Sigmoid colon (tissue), 7 donors: ENCODE measurements around the gene KLHL2. TPM values are rescaled to one million over a fixed set of nuclear protein-coding genes. Genes with fewer than 3 reads are reported as not detected.
A peak's percentile ranks its signal among the peaks of the same experiment; 100 is the strongest.

Experiments used
- DNase-seq: peaks from one replicate; pipeline ENCODE4 v3.0.0-alpha.2; 2019
- H3K27ac ChIP-seq, 4 donors: fragments of 200-600 bp; sonication (generic); one replicate each; pipeline ENCODE4 v1.5.1; 2016 to 2019; ENCODE audit warnings: mild to moderate bottlenecking in 1 of 4
- H3K27me3 ChIP-seq, 3 donors: fragments of 200-600 bp; sonication (generic); one replicate each; pipeline ENCODE4 v1.5.1; 2019; ENCODE audit warnings: mild to moderate bottlenecking in 1 of 3
- H3K36me3 ChIP-seq, 4 donors: fragments of 200-600 bp; sonication (generic); one replicate each; pipeline ENCODE4 v1.5.1; 2016 to 2019
- H3K4me1 ChIP-seq, 4 donors: fragments of 200-600 bp; sonication (generic); one replicate each; pipeline ENCODE4 v1.5.1; 2017 to 2019
- H3K4me3 ChIP-seq, 4 donors: fragments of 200-600 bp; sonication (generic); one replicate each; pipeline ENCODE4 v1.5.1; 2017 to 2019; ENCODE audit warnings: mild to moderate bottlenecking in 2 of 4, moderate library complexity in 1 of 4
- H3K9me3 ChIP-seq, 4 donors: fragments of 200-600 bp in 3 of 4; sonication (generic) in 3 of 4; one replicate each; pipeline versions ENCODE4 v1.5.1 to v1.6.1; 2013 to 2019
- CTCF ChIP-seq, 4 experiments: fragments of 450-650 bp in 3 of 4; fragments of 200-600 bp in 1 of 4; IDR thresholded peaks; one replicate each; pipeline ENCODE4 v1.5.1; 2016 to 2019; ENCODE audit warnings: antibody characterized with exemption in 4 of 4, mild to moderate bottlenecking in 3 of 4, moderate library complexity in 2 of 4
- EP300 ChIP-seq, 4 donors: sonication (generic); formaldehyde crosslinking; IDR thresholded peaks; one replicate each; pipeline ENCODE4 v1.6.1; 2017; ENCODE audit warnings: antibody characterized with exemption in 4 of 4
- POLR2A ChIP-seq, 2 donors: fragments of 450-650 bp; IDR thresholded peaks; one replicate each; pipeline ENCODE4 v1.6.1; 2016; ENCODE audit warnings: antibody characterized with exemption in 2 of 2, mild to moderate bottlenecking in 2 of 2, moderate library complexity in 2 of 2
- POLR2AphosphoS5 ChIP-seq, 4 donors: sonication (generic); formaldehyde crosslinking; IDR thresholded peaks; one replicate each; pipeline ENCODE4 v1.6.1; 2017; ENCODE audit warnings: antibody characterized with exemption in 4 of 4
- WGBS, 2 donors: extraction: QIAGEN DNeasy Blood & Tissue Kit; methylation state at CpG; one replicate each; pipeline ENCODE4 v1.1.7; 2013; 5-methylcytosine and 5-hydroxymethylcytosine counted together
- intact Hi-C: fragments of 100-400 bp; cut with DNase I; formaldehyde crosslinking; loops from one replicate; pipeline ENCODE4 v1.15.1; 2023
- polyA plus RNA-seq, 3 donors: library from polyadenylated mRNA; stranded (reverse); fragments of 200-250 nt; gene quantifications; one replicate each; pipeline ENCODE4 v1.2.3, GENCODE V29; 2013
- total RNA-seq, 4 donors: library from RNA; depleted of rRNA; stranded (reverse); fragments of >200 nt; gene quantifications; one replicate each; pipeline ENCODE4 v1.1.0, GENCODE V29; 2016
- donor health status: healthy with polysubstance abuse.
- donor health status: Bipolar disorder and iron deficiency.
- donor health status: healthy.

Gene KLHL2
- total and polyA plus RNA-seq, 7 donors: 9.2 to 25.7 (median 14.4) TPM

- WGBS, 2 donors: 75 to 90% methylated on average over 6 of the region's 6 CpGs
- Histone ChIP-seq H3K4me1 (peaks cover 0 to 10% (median 3%) of the 10 kb centered on the region in 4 donors), H3K4me3 (no peak overlapping the region), H3K27ac (no peak overlapping the region), H3K27me3 (no peaks in the 10 kb centered on the region), H3K36me3 (no peaks in the 10 kb centered on the region), H3K9me3 (no peaks in the 10 kb centered on the region)
- DNase-seq: no peak
- TF ChIP-seq EP300 (IDR thresholded peaks at IDR 0.05) (no peak), POLR2AphosphoS5 (IDR thresholded peaks at IDR 0.05) (no peak), CTCF (IDR thresholded peaks at IDR 0.05) (no peak), POLR2A (IDR thresholded peaks at IDR 0.05) (no peak)
- intact Hi-C loops: no loop called here
These were observed 152.8 kb downstream of the KLHL2 start for GRCh38 chr4:165360041-165360695.

DNA sequence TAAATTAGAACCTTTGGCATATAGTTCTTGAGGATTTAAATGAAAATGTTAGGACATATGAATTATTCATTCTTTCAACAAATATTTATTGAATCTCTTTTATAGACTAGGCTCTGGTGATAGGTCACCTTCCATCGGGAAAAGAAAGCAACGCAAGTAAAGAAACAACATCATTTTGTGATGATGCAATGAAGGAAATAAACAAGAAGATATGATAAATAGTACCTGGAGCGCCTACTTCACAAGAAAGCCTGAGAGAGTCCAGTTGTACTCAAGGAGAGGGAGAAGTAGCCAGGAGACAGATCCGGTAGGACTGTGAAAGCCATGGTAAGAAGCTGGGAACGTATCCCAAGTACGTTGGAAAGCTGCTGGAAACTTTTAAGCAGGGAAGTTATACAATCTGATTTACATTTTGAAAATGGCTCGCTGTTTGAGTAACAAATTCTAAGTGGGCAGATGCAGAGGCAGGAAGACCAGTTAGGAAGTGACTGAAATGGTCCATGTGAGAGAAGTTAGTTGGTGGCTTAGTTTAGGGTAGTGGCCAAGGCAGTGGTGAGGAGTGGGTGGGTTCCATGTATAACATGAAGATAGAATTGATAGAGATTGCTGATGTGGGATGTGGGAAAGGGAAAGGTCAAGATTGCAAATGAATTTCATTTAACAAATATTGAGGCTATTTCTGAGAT is 153.8 kb downstream of the KLHL2 start:
- WGBS, 2 donors: 86 to 87% methylated on average over 7 of the region's 7 CpGs
- intact Hi-C loops: no loop called here

DNA sequence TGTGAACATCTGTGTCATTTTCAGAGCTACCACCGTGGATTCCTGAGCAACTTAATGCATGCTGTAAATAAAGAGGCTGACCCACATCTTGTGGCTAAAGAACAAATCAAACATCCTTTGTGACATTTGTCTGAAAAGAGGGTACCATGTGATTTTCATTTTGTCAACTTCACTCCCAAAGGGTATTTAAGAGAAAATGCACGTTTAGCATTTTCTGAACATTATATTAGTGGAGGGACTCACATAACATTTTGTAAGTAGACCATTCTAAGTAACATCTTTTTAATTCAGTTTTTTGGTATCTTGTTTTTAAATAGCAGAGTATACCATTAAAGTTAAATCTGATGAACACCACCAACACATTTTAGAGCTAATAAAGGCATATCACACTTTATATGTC is 154.4 kb downstream of the KLHL2 start:
- Histone ChIP-seq H3K27me3 (no peaks in the 10 kb centered on the region), H3K4me1 (peaks cover 0 to 12% (median 3%) of the 10 kb centered on the region in 4 donors), H3K4me3 (no peak overlapping the region), H3K36me3 (no peaks in the 10 kb centered on the region), H3K9me3 (no peaks in the 10 kb centered on the region), H3K27ac (no peak overlapping the region)
- no peak for TF ChIP-seq CTCF (IDR thresholded peaks at IDR 0.05)
- no peak for TF ChIP-seq POLR2AphosphoS5 (IDR thresholded peaks at IDR 0.05)
- TF ChIP-seq EP300 (IDR thresholded peaks at IDR 0.05): no peak
- TF ChIP-seq POLR2A (IDR thresholded peaks at IDR 0.05): no peak
- intact Hi-C loops: no loop called here
- WGBS, 2 donors: 82 to 85% methylated on average over 2 of the region's 2 CpGs
- no peak for DNase-seq

More for the DNA sequence above, 153.8 kb downstream of the KLHL2 start:
- Histone ChIP-seq H3K27ac (no peak overlapping the region), H3K4me3 (no peak overlapping the region), H3K27me3 (no peaks in the 10 kb centered on the region), H3K36me3 (no peaks in the 10 kb centered on the region), H3K4me1 (peaks cover 0 to 12% (median 3%) of the 10 kb centered on the region in 4 donors), H3K9me3 (no peaks in the 10 kb centered on the region)
- no peak for TF ChIP-seq POLR2AphosphoS5 (IDR thresholded peaks at IDR 0.05)
- no peak for TF ChIP-seq CTCF (IDR thresholded peaks at IDR 0.05)
- TF ChIP-seq POLR2A (IDR thresholded peaks at IDR 0.05): no peak
- TF ChIP-seq EP300 (IDR thresholded peaks at IDR 0.05): no peak
- DNase-seq: no peak

DNA sequence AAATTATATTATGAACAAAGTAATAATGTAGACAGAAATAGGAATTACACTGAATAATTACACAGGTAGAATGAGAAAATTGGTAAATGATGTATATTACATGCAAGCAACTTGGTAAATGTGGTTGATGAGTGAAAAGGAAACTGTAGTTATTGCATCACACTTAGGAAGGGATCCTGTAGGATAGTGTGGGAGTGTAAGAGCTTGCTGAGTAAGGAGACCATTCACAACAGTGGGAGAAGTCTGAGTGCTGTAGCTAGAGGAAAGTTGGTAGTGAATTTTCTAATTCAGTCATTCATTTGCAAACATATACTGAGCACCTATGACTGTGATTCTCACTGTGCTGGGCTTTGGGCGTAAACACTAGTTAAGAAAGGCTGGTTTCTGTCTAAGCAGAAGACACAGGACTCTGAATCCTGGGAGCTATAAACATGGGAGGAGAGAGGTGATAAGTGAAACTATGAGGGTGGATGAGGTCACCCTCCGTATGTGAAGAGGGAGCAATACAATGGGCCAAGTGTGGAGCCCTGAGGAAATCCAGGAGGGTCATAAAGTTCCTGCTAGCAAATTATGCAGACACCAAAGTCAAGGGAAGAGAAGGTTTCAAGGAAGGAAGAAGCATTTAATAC is 157.2 kb downstream of the KLHL2 start:
- no peaks in the 10 kb centered on the region for H3K9me3 ChIP-seq
- H3K4me3 ChIP-seq: no peak overlapping the region
- 18 to 60% methylated on average over 2 of the region's 2 CpGs for WGBS, 2 donors
- H3K27me3 ChIP-seq: no peaks in the 10 kb centered on the region
- H3K27ac ChIP-seq: peak overlapping the region in 2 of 4 donors; percentile 30 to 39
- no peak for TF ChIP-seq CTCF (IDR thresholded peaks at IDR 0.05)
- TF ChIP-seq POLR2AphosphoS5 (IDR thresholded peaks at IDR 0.05): no peak
- no peak for TF ChIP-seq EP300 (IDR thresholded peaks at IDR 0.05)
- no peak for TF ChIP-seq POLR2A (IDR thresholded peaks at IDR 0.05)
- intact Hi-C loops: no loop called here
- no peaks in the 10 kb centered on the region for H3K36me3 ChIP-seq
- DNase-seq: no peak
- peaks cover 0 to 12% (median 3%) of the 10 kb centered on the region in 4 donors for H3K4me1 ChIP-seq
